CD14-positive monocyte (primary cell): ENCODE measurements around the gene B3GALT4. TPM values are rescaled to one million over a fixed set of nuclear protein-coding genes. Genes with fewer than 3 reads are reported as not detected.
A peak's percentile ranks its signal among the peaks of the same experiment; 100 is the strongest.

Experiments used
- DNase-seq, 3 donors: peaks; one replicate each; pipeline ENCODE4 v3.0.0-alpha.2; 2011 to 2022
- H2AFZ ChIP-seq: 2 replicates; pipeline ENCODE4 v1.6.0; 2012; ENCODE audit warnings: mild to moderate bottlenecking, low read depth, low read length, inconsistent platforms; ENCODE audit not compliant: insufficient read depth, poor library complexity, severe bottlenecking
- H3K27ac ChIP-seq, 2 donors: 1 replicate in 1 of 2; 2 replicates in 1 of 2; pipeline ENCODE4 v1.5.1; 2012 to 2013; ENCODE audit warnings: low read length in 2 of 2, control low read depth in 1 of 2, inconsistent platforms in 1 of 2, low read depth in 1 of 2, mild to moderate bottlenecking in 1 of 2
- H3K27me3 ChIP-seq, 2 donors: one replicate each; pipeline versions ENCODE4 v1.6.0 to v1.6.1; 2011 to 2013; ENCODE audit warnings: low read length in 2 of 2; ENCODE audit not compliant: control insufficient read depth in 2 of 2, insufficient read depth in 2 of 2
- H3K36me3 ChIP-seq, 2 donors: replicated peaks in 1 of 2; 1 replicate in 1 of 2; 2 replicates in 1 of 2; pipeline versions ENCODE4 v1.5.1 to v1.6.1; 2012 to 2013; ENCODE audit warnings: low read length in 2 of 2, control low read depth in 1 of 2, inconsistent platforms in 1 of 2, mild to moderate bottlenecking in 1 of 2; ENCODE audit not compliant: insufficient read depth in 2 of 2, control insufficient read depth in 1 of 2
- H3K4me1 ChIP-seq, 2 donors: 1 replicate in 1 of 2; 2 replicates in 1 of 2; pipeline versions ENCODE4 v1.5.1 to v1.6.1; 2012 to 2013; ENCODE audit warnings: low read length in 2 of 2, control low read depth in 1 of 2, inconsistent platforms in 1 of 2, mild to moderate bottlenecking in 1 of 2, moderate library complexity in 1 of 2; ENCODE audit not compliant: insufficient read depth in 2 of 2, control insufficient read depth in 1 of 2
- H3K4me2 ChIP-seq: replicated peaks from 2 replicates; pipeline ENCODE3; 2012; ENCODE audit warnings: low read length, moderate library complexity, mild to moderate bottlenecking; ENCODE audit not compliant: poor library complexity, severe bottlenecking; ENCODE audit errors: extremely low read depth
- H3K4me3 ChIP-seq, 3 experiments: fragments of 200-600 bp in 1 of 3; sonication (generic) in 1 of 3; replicated peaks in 1 of 3; 1 replicate in 2 of 3; 2 replicates in 1 of 3; pipeline ENCODE4 v1.5.1; 2011 to 2013; ENCODE audit warnings: low read length in 3 of 3, mild to moderate bottlenecking in 3 of 3, control low read depth in 2 of 3, low read depth in 2 of 3, inconsistent platforms in 1 of 3, moderate library complexity in 1 of 3
- H3K79me2 ChIP-seq: 2 replicates; pipeline ENCODE4 v1.6.0; 2012; ENCODE audit warnings: mild to moderate bottlenecking, control low read depth, inconsistent platforms, low read length, moderate library complexity; ENCODE audit not compliant: insufficient read depth
- H3K9ac ChIP-seq: 2 replicates; pipeline ENCODE4 v1.6.0; 2017; ENCODE audit warnings: low read length, mild to moderate bottlenecking; ENCODE audit not compliant: insufficient read depth, poor library complexity, severe bottlenecking
- H3K9me3 ChIP-seq, 2 donors: replicated peaks in 1 of 2; 1 replicate in 1 of 2; 2 replicates in 1 of 2; pipeline versions ENCODE4 v1.5.1 to v1.6.1; 2012 to 2013; ENCODE audit warnings: low read length in 2 of 2, control low read depth in 1 of 2; ENCODE audit not compliant: control insufficient read depth in 1 of 2, insufficient read depth in 1 of 2
- H4K20me1 ChIP-seq: 2 replicates; pipeline ENCODE4 v1.6.0; 2012; ENCODE audit warnings: mild to moderate bottlenecking, low read length, control low read depth, moderate library complexity; ENCODE audit not compliant: insufficient read depth
- H3K27ac Mint-ChIP-seq, 7 donors: one replicate each; pipeline ENCODE4 v1.8.0; 2020; ENCODE audit warnings: mild to moderate bottlenecking in 7 of 7, mixed read lengths in 7 of 7, moderate library complexity in 6 of 7, inconsistent platforms in 2 of 7
- H3K27me3 Mint-ChIP-seq, 3 donors: one replicate each; pipeline ENCODE4 v1.8.0; 2021 to 2022; ENCODE audit warnings: low read depth in 3 of 3, mild to moderate bottlenecking in 3 of 3, mixed read lengths in 3 of 3, moderate library complexity in 3 of 3, inconsistent platforms in 1 of 3
- H3K36me3 Mint-ChIP-seq, 2 donors: one replicate each; pipeline ENCODE4 v1.8.0; 2020; ENCODE audit warnings: mixed read lengths in 2 of 2, inconsistent platforms in 1 of 2, mild to moderate bottlenecking in 1 of 2
- H3K4me1 Mint-ChIP-seq: one replicate; pipeline ENCODE4 v1.8.0; 2020; ENCODE audit warnings: mild to moderate bottlenecking, mixed read lengths
- H3K4me3 Mint-ChIP-seq, 2 donors: one replicate each; pipeline ENCODE4 v1.8.0; 2020; ENCODE audit warnings: mild to moderate bottlenecking in 2 of 2, mixed read lengths in 2 of 2, moderate library complexity in 1 of 2
- H3K9me3 Mint-ChIP-seq, 7 donors: one replicate each; pipeline ENCODE4 v1.8.0; 2020 to 2022; ENCODE audit warnings: mixed read lengths in 7 of 7, mild to moderate bottlenecking in 6 of 7, moderate library complexity in 6 of 7, inconsistent platforms in 2 of 7
- CTCF ChIP-seq: fragments of 200-600 bp; IDR thresholded peaks from one replicate; pipeline ENCODE4 v1.8.0; 2022; ENCODE audit warnings: antibody characterized with exemption, mild to moderate bottlenecking
- WGBS: methylation state at CpG from one replicate; pipeline ENCODE4 v1.1.5; 2013; ENCODE audit warnings: missing lambda C conversion rate; ENCODE audit not compliant: insufficient coverage; 5-methylcytosine and 5-hydroxymethylcytosine counted together
- intact Hi-C, 2 donors: fragments of 100-400 bp; cut with micrococcal nuclease; formaldehyde crosslinking; loops; one replicate each; pipeline versions ENCODE4 v1.15.0 to v1.15.1; 2023
- polyA plus RNA-seq, 3 donors: library from polyadenylated mRNA; depleted of rRNA in 1 of 3; unstranded in 2 of 3; stranded (reverse) in 1 of 3; fragments of 300-500 nt in 2 of 3; fragments of >200 nt in 1 of 3; fragmentation: Illumina TruSeq in 2 of 3; gene quantifications; 1 replicate in 2 of 3; 2 replicates in 1 of 3; pipeline ENCODE4 v1.2.3, GENCODE V29; 2012 to 2021

The B3GALT4 gene
- polyA plus RNA-seq, 3 donors, result 6.5 to 32.2 (median 28.5) TPM

DNA sequence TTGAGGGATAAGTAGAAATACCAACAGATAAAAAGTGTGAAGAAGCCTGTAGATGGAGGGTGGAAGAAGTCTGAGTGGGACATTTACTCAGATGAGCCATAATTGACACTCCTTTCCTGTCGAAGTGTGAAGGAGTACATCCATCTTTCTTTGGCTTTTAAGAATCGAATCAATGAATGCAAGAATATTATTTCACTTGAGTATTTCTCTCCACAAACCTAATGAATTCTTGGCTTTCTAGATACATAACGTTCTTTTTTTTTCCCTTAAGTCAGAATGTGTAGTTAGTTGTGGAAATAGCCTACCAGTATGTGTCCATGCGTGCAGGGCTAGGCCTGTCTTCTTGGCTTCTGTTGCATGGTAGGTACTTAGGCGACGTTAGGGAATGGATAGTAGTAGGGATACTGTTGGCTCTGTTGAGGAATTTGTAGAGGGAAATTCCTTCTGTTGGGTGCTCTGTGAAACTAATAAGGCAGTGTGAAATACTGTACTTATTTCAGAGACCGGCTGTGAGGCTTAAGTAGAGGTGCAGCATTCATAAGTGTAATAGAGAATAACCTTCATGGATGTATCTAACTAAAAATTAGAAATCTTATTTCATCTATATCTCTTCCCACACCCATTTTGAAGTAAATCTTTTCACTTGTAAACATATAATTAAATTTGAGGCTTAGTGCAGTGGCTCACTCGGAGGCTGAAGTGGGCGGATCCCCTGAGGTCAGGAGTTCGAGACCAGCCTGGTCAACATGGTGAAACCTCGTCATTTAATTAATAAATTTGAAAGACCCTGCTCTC lies 3.6 kb upstream of the B3GALT4 start:
- Mint-ChIP-seq H3K9me3 (no peaks in the 10 kb centered on the region), H3K27ac (peak overlapping the region in 6 of 7 donors; percentile 98 to 100 (median 100)), H3K27me3 (no peaks in the 10 kb centered on the region), H3K4me1 (peaks cover 60% of the 10 kb centered on the region), H3K36me3 (peaks cover 41 to 50% of the 10 kb centered on the region in 2 donors), H3K4me3 (peak overlapping the region in 1 of 2 donors; percentile 100)
- no peak for TF ChIP-seq CTCF
- peak overlapping the region; percentile 79 for H3K4me2 ChIP-seq
- 100% methylated on average over 1 of the region's 11 CpGs for WGBS
- H3K27ac ChIP-seq, result peak overlapping the region in 1 of 2 donors; percentile 99
- no peaks in the 10 kb centered on the region for H3K27me3 ChIP-seq
- H3K9me3 ChIP-seq, result no peaks in the 10 kb centered on the region
- H3K4me1 ChIP-seq, result peaks cover 57 to 69% of the 10 kb centered on the region in 2 donors
- H3K4me3 ChIP-seq, result peak overlapping the region in 1 of 3 experiments; percentile 91
- peak overlapping the region; percentile 89 for H3K9ac ChIP-seq
- intact Hi-C loops, result loop anchor here in 1 of 2 donors (2.0 kb wide), 1 partner anchor 15 kb away; the partner anchor contains the start of genes PFDN6 and WDR46
- peaks cover 37 to 61% of the 10 kb centered on the region in 2 donors for H3K36me3 ChIP-seq
- no peak for DNase-seq
- no peak overlapping the region for H2AFZ ChIP-seq
- H3K79me2 ChIP-seq, result peaks cover 80% of the 10 kb centered on the region
- peaks cover 42% of the 10 kb centered on the region for H4K20me1 ChIP-seq

- H3K27me3 ChIP-seq, result no peaks in the 10 kb centered on the region
- Mint-ChIP-seq H3K36me3 (peaks cover 37 to 51% of the 10 kb centered on the region in 2 donors), H3K27ac (peak overlapping the region; percentile 3 to 80 (median 71)), H3K27me3 (no peaks in the 10 kb centered on the region), H3K4me3 (no peak overlapping the region), H3K4me1 (peaks cover 69% of the 10 kb centered on the region), H3K9me3 (no peaks in the 10 kb centered on the region)
- H3K9ac ChIP-seq, result peak overlapping the region; percentile 5
- H3K4me2 ChIP-seq, result peak overlapping the region; percentile 14
- peaks cover 38 to 61% of the 10 kb centered on the region in 2 donors for H3K36me3 ChIP-seq
- TF ChIP-seq CTCF, result no peak
- H3K4me1 ChIP-seq, result peaks cover 66 to 78% of the 10 kb centered on the region in 2 donors
- 77% methylated on average over 3 of the region's 14 CpGs for WGBS
- DNase-seq, result no peak
- intact Hi-C loops, result loop anchor here in 1 of 2 donors (2.0 kb wide), 1 partner anchor 15 kb away; the partner anchor contains the start of genes PFDN6 and WDR46
- peaks cover 51% of the 10 kb centered on the region for H4K20me1 ChIP-seq
- peaks cover 86% of the 10 kb centered on the region for H3K79me2 ChIP-seq
- H2AFZ ChIP-seq, result no peak overlapping the region
- H3K27ac ChIP-seq, result peak overlapping the region in 1 of 2 donors; percentile 42
- no peaks in the 10 kb centered on the region for H3K9me3 ChIP-seq
- peak overlapping the region in 1 of 3 experiments; percentile 91 for H3K4me3 ChIP-seq
These were observed 2.7 kb upstream of the B3GALT4 start for GRCh38 chr6:33273924-33274902.
